OCI-LY3 (cell line): ENCODE results near the gene MAML2.

ENCODE experiments used
- EZH2phosphoT487 ChIP-seq: fragments of 200-600 bp; shearing (Covaris generic); IDR thresholded peaks from 2 replicates; pipeline ENCODE4 v1.6.1; 2018; ENCODE audit warnings: antibody characterized with exemption, mixed run types, low read depth
- TF ChIP-seq, protein P1 (sequence below): fragments of 200-600, 300-600 bp; sonication (generic); IDR thresholded peaks from 2 replicates; pipeline ENCODE4 v1.5.1; 2014; ENCODE audit warnings: antibody characterized with exemption, low read length, low read depth

DNA sequence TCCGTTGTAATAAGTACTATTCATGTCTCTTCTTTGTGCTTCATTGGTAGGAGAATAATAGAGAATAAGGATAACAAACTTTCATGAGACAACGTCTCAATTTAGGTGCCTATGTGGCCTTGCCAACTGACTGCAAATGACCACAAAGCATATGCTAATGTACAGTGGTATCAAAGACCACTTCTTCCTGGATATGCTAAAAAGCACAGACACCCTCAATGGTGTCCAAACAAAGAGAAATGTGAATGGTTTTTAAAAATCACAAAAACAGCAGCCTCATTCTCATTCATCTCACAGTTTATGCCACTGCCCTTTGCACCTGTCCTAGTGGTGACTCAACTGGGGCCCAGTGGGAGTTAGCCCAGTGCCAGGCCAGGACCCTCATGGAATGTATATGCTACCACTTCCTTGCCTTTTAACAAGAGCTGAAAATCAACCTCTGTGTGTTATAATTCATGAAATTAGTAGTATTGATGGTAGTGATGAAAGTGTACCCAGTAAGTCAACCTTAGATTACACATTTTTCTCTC, 353.9 kb downstream of the MAML2 start:
- TF ChIP-seq, protein P1, sequence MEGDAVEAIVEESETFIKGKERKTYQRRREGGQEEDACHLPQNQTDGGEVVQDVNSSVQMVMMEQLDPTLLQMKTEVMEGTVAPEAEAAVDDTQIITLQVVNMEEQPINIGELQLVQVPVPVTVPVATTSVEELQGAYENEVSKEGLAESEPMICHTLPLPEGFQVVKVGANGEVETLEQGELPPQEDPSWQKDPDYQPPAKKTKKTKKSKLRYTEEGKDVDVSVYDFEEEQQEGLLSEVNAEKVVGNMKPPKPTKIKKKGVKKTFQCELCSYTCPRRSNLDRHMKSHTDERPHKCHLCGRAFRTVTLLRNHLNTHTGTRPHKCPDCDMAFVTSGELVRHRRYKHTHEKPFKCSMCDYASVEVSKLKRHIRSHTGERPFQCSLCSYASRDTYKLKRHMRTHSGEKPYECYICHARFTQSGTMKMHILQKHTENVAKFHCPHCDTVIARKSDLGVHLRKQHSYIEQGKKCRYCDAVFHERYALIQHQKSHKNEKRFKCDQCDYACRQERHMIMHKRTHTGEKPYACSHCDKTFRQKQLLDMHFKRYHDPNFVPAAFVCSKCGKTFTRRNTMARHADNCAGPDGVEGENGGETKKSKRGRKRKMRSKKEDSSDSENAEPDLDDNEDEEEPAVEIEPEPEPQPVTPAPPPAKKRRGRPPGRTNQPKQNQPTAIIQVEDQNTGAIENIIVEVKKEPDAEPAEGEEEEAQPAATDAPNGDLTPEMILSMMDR = no peak
- TF ChIP-seq EZH2phosphoT487 = no peak
